GM12878 (cell line): ENCODE results near the gene SOX4.

Experiments used
- HDAC2 ChIP-seq: fragments of 200-600 bp; sonication (generic); IDR thresholded peaks from 2 replicates; pipeline ENCODE4 v1.6.1; 2017
- TF ChIP-seq, protein P1 (sequence below): IDR thresholded peaks from 2 replicates; pipeline ENCODE4 v1.6.1; 2011; ENCODE audit warnings: low read depth, low read length, improper control_type of control experiment, borderline replicate concordance
- TF ChIP-seq, protein P2 (sequence below), 3 experiments: IDR thresholded peaks in 2 of 3; conservative IDR thresholded peaks in 1 of 3; 2 replicates each; pipeline ENCODE4 v1.5.1; 2011; ENCODE audit warnings: low read depth in 3 of 3, low read length in 3 of 3, mild to moderate bottlenecking in 3 of 3, control low read depth in 2 of 3, moderate library complexity in 2 of 3, inconsistent platforms in 1 of 3, mixed read lengths in 1 of 3; ENCODE audit not compliant: control insufficient read depth in 2 of 3, insufficient read depth in 1 of 3; ENCODE audit errors: extremely low read depth in 1 of 3

DNA sequence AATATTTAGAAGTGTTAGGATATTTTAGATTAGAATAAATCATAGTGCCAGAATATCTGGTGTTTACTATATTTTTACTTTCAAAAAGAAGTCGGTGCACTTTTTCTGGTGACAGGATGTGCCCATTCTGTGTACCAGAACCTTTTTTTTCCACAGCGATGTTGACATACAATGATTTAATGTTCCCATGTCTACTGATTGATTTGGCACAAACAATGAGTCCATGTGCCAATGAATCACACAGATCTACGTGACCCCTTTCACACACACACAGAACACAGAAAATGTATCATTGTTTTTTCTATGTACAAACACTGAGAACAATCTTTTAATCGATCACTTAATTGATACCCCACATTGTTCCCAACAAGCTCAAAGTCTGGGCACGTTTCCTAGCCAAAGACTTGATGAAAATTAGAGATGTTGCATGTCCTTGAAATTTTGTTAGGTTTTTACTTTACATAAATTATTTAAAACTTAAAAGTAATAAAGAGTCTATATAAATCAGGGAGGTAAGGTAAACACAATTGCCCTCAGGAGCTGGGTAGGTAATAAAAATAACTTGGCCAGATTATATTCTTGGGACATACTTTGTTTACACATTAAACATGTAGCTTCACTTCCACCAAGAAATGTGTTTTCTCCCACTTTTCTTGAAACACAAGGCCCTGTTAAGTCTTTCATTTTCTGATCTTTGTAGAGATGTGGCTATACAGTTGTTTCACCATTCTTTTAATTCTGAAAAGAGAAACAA lies 36.4 kb upstream of the SOX4 start:
- TF ChIP-seq, protein P1, sequence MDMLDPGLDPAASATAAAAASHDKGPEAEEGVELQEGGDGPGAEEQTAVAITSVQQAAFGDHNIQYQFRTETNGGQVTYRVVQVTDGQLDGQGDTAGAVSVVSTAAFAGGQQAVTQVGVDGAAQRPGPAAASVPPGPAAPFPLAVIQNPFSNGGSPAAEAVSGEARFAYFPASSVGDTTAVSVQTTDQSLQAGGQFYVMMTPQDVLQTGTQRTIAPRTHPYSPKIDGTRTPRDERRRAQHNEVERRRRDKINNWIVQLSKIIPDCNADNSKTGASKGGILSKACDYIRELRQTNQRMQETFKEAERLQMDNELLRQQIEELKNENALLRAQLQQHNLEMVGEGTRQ: no peak
- no peak for TF ChIP-seq HDAC2
- TF ChIP-seq, protein P2, sequence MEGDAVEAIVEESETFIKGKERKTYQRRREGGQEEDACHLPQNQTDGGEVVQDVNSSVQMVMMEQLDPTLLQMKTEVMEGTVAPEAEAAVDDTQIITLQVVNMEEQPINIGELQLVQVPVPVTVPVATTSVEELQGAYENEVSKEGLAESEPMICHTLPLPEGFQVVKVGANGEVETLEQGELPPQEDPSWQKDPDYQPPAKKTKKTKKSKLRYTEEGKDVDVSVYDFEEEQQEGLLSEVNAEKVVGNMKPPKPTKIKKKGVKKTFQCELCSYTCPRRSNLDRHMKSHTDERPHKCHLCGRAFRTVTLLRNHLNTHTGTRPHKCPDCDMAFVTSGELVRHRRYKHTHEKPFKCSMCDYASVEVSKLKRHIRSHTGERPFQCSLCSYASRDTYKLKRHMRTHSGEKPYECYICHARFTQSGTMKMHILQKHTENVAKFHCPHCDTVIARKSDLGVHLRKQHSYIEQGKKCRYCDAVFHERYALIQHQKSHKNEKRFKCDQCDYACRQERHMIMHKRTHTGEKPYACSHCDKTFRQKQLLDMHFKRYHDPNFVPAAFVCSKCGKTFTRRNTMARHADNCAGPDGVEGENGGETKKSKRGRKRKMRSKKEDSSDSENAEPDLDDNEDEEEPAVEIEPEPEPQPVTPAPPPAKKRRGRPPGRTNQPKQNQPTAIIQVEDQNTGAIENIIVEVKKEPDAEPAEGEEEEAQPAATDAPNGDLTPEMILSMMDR (IDR thresholded peaks at IDR 0.05 in 2 of 3, conservative IDR thresholded peaks at IDR 0.05 in 1 of 3; ENCODE audit: control insufficient read depth in 2 of 3, extremely low read depth in 1 of 3, insufficient read depth in 1 of 3, low read depth in 3 of 3, low read length in 3 of 3): no peak
